Gastroesophageal sphincter (tissue), 3 donors: Measurements from ENCODE around the gene SLC48A1.

Source experiments
- POLR2AphosphoS5 ChIP-seq: sonication (generic); formaldehyde crosslinking; IDR thresholded peaks from one replicate; pipeline ENCODE4 v1.6.1; 2017; ENCODE audit warnings: antibody characterized with exemption
- TF ChIP-seq, protein P1 (sequence below), 4 experiments: fragments of 200-600 bp in 2 of 4; fragments of 450-650 bp in 2 of 4; sonication (generic) in 1 of 4; IDR thresholded peaks; one replicate each; pipeline ENCODE4 v1.5.1; 2017 to 2019; ENCODE audit warnings: antibody characterized with exemption in 4 of 4, mild to moderate bottlenecking in 2 of 4, moderate library complexity in 2 of 4

DNA sequence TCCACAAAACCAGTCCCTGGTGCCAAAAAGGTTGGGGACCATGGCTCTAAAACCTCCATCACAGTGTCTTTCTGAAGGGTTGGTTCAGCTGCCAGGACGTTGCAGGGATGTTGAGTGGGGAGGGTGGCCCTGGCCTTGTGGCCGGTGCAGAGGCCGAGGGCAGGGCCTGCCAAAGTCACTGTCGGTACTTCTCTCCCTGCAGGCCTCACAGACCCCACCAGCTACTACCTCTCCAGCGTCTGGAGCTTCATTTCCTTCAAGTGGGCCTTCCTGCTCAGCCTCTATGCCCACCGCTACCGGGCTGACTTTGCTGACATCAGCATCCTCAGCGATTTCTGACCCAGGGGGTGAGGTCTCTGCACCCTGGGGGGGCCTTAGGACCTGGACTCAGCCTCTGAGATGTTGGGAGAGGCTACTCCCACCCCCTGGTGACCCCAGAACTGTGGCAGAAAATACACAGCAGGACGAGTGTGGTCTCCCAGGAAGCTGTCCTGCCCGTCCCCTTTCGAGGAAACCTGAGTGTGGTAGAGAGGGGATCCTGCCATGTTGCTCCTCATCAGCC, 7.0 kb downstream of the SLC48A1 start:
- no peak for TF ChIP-seq POLR2AphosphoS5
- TF ChIP-seq, protein P1, sequence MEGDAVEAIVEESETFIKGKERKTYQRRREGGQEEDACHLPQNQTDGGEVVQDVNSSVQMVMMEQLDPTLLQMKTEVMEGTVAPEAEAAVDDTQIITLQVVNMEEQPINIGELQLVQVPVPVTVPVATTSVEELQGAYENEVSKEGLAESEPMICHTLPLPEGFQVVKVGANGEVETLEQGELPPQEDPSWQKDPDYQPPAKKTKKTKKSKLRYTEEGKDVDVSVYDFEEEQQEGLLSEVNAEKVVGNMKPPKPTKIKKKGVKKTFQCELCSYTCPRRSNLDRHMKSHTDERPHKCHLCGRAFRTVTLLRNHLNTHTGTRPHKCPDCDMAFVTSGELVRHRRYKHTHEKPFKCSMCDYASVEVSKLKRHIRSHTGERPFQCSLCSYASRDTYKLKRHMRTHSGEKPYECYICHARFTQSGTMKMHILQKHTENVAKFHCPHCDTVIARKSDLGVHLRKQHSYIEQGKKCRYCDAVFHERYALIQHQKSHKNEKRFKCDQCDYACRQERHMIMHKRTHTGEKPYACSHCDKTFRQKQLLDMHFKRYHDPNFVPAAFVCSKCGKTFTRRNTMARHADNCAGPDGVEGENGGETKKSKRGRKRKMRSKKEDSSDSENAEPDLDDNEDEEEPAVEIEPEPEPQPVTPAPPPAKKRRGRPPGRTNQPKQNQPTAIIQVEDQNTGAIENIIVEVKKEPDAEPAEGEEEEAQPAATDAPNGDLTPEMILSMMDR (IDR thresholded peaks at IDR 0.05), result no peak
